GM18867 (cell line): Measurements from ENCODE around the gene CXADR.

Experiments
- ATAC-seq: cut with Tn5 transposase; IDR thresholded peaks from one replicate; pipeline ENCODE4 v1.9.1; 2021; ENCODE audit warnings: mild to moderate bottlenecking, moderate library complexity; ENCODE audit not compliant: unreplicated experiment

The CXADR gene

DNA sequence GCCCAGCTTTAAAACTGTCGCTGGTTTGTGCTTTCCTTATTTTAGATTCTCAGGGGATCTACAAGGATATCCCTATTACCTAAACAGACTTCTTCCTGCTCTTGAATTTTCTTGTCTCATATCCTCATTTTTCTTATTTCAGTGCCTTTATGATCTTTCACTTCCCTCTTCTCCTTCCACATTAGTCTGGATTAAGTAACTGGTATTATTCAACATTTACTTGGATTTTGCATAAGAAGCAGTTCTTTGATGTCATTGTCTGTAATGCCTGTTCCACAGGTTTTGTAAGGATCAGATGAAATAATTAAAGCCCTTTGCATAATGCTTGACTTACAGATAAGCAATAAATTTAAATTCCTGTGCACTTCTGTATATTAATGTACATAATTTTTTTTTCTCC, 26.5 kb downstream of the CXADR start:
- ATAC-seq = no peak

DNA sequence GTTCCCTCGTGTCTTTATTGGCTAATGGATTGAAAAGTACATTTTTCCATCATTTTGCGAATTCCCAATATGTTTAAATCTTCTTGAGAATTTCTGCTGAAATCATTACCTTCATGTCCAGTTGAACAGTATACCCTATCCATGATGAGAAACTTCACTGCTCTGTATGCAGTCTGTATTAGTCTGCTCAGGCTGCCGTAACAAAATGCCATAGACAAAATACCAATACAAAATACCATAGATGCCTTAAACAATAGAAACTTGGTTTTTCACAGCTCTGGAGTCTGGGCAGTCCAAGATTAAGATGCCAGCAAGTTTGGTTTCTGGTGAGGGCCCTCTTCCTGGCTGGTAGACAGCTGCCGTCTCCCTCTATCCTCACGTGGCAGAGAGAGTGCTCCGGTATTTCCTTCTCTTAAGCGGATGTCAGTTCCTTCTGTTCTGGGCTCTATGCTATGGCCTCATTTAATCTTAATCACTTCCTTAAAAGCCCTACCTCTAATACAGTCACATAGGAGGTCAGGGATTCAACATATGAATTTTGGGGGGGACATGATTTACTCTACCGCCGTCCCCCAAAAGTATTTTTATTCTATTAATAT, 27.0 kb downstream of the CXADR start:
- no peak for ATAC-seq

DNA sequence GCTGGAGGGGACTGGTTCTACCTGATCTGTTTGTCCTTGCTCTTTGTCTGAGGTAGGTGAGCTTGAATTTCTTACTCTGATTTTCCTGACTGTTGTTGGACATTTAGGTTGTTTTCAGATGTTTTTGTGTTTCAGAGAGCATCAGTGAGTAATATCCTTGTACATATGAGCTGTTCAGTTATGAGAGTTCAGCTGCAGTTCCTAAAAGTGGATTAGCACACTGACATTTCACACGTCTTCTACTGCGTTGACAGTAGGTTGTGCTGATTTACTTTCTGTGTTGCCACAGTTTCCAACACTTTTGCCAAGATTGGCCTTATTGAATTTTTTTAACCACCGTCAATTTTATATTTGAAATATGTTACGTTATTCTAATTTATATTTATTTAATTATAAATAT, 27.7 kb downstream of the CXADR start:
- no peak for ATAC-seq

DNA sequence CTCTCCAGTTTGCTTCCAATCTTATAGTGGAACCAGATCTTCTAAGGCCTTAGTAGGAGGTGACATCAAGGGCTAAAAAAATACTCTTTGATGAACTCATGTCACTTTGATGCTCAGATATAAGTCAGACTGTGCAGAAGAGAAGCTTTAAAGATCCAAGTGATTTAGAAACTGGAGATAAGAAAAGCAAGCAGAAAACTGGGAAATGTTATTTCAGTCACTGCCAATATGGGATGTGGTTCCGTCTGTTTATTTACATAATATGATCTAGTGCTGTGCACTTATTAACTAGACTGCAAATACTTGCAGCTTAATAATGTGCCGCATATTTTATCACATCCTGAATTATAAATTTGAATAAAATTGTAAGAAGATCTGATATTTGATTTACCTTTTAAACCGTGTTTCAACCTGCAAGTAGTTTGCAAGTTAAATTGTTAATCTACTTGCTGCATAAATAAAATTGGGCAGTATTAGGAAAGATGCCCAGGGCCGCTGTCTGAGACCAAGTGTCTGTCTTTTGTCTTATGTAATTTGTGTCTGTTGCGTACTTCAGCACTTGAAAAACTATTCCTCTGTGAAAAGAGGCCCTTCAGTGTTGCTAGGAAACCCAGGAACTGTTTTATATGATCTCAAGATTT, 29.6 kb downstream of the CXADR start:
- ATAC-seq = no peak

DNA sequence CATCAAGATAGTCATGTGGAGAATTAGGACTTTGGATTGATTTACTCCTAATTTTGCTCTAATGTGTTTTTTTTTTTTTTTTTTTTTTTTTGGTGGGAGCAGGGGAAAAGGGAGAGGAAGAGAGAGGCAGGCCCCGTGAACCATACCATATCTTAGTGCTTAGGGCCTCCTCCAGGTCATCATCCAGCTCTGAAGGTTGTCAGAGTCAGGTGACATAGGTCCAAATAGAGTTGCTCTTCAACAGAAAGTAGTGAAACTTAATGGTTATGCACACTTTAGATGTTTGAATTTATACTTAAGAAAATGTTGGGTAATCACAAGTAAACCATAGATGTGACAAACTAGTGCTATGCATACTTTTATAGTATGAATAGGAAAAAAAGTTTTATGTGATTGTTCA, 32.2 kb downstream of the CXADR start:
- no peak for ATAC-seq

DNA sequence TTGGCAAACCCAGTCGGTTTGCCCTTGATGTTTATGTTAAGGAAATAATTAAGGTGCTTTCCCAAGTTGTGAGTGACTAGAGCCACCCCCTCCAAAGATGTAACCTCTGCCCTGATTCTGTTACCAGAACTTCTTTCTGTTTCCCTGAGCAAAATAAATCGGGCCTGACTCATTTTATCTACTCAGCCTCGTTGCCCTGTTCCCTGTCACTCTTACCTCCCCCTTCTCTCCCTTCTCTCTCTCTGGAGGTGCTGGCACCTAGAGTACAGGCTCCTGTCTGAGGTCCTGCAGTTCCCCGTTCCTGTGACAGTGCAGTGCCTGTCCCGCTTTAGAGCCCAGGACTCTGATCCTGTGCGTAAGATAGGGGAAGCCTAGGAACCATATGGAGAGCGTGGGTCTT, 35.4 kb downstream of the CXADR start:
- ATAC-seq = no peak

DNA sequence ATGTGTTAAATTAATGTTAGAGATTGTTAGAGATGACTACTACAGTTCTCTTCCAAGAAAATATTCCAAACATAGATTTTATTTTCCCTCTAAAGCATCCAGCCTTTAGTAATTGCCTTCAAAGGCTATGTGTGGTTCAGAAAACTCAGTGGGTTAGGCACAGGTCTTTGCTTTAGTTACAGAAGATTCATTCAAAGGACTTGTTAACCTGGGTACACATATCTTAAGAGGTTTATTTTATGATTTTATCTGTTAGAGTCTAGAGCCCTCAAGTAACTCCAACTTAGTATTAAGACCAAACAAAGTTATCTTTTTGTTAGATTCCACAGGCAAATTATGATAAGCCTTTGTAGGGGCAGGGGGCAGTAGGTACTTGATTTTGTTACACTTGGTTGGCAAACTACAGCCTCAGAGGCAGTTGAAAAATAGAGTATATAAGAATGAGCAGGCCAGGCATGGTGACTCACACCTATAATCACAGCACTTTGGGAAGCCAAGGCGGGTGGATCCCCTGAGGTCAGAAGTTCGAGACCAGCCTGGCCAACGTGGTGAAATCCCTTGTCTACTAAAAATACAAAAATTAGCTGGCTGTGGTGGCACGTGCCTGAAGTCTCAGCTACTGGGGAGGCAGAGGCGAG, 37.9 kb downstream of the CXADR start:
- ATAC-seq = no peak

DNA sequence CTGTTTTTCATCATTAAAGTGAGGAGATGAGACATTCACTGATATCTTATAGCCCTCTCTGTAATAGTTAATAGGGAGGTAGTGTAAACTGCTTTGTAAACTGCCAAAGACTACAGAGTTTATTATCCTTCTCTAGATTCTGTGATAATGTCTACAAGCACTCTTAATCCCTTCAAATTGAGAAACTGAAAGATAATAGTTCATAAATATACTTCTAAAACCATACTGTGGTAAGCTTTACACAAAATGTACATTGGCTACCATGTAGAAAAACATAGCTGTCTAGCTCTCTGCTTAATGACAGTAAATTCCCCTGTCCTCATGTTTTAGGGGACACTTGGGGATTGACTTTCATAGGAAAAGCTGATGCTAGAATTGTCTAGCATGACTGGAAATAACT, 39.6 kb downstream of the CXADR start:
- ATAC-seq = no peak

DNA sequence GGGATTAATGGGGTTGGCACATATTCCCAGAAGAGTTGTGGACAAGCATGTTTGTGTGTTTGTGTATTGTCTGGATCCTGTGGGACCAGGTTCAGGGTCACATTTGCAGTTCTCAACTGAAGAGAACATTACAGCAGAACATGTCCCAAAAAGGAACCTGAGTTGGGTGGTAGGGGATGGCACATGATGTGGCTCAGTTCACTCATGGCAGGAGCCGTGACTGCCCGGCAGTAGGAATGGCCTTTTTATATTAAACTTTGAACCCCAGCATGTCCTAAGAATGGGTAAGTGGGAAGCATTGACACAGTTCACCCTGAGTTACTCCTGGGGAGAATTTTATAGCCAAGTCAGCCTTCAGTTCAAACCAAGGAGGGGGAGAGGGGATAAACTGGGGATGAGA, 41.3 kb downstream of the CXADR start:
- no peak for ATAC-seq

DNA sequence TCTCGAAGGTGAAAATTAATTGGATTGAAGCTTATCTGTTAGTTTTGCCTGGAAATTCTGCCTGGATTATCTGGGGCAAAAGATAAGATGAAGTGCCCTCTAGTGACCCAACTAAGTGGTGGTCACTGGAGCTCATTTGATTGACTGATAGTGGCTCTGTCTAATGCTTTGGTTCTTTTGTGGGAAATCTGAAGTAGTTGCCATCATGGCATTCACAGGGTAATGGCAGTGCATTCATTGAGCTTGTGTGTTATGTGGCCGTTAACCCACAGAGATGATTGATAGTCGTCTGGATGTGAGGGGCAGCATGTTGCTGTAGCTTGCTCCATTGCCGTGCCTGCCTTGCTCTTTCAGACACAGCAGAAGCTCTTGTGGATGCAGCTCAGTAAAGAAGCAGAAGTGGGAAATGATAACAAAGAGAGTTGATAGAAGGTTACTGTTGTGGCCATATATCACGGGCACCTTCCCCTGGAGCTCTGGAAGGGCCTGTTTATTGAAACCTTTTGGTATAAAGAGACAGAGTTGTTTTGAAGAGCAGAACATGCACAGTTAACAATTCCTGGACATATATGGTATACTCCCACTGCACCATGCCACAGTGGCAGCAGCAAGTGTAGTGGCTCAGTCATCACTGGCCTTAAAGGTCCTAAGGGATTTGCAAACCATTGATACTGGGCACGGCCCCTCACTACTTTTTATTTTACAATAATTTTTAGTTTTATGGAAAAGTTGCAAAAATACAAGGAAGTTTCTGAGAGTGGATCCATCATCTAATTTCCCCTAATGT, 42.0 kb downstream of the CXADR start:
- ATAC-seq = no peak

DNA sequence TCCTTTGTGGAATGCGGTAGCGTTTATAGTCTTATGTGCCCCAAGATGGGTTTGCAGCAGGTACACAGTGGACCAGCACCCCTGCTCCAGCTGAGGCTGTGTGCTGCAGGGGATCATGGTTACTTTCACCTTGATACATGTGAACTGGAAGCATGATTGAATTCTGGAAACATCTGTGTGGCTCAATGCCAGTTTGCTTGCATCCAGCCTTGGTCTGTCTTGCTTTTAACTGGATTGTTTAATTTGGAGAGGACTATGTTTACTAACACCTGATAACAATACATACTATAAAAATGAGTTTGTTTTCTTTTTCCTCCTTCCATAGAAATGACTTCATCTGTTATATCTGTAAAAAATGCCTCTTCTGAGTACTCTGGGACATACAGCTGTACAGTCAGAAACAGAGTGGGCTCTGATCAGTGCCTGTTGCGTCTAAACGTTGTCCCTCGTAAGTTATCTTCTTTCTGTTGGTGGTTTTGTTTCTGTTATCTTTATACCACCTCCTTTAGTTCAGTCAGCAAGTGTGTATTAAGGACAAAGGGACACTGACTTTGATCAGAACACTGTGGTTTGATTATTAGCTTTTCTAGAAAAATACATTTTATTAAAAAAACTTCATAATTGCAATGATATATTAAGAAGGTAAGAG, 47.7 kb downstream of the CXADR start:
- no peak for ATAC-seq

DNA sequence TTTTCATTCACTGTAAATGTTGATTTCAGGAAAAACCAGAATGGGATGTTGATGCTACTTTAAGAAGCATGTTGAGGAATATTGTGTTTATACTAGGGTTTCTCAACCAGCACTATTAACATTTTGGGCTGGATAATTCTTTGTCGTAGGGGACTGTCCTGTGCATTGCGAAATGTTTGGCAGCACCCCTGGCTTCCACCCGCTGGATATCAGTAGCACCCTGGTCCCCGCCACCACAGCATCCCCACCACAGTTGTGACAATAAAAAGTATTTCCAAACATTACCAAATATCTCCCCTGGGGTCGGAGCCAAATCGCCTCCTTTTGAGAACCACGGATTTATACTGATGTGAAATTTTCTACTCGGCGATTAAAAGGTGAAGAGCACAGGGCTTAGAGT, 57.9 kb downstream of the CXADR start:
- no peak for ATAC-seq

DNA sequence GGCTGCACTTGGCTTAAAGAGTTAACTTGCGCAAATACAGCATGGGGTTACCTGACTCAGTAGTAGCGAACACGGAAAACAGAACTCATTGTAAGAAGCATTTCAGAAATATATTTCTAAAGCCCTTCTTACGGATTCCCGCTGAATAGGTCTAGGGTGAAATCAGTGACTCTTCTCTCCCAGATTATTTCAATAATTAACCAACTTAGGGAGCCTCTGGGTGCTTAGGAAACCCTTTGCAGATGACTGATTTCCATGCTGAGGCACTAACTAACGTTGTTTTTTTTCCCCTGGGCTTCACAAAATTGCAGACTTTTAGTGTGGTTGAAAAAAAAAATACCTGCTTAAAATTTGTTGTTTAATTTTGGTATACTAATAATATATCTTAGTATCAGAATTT, 59.6 kb downstream of the CXADR start:
- ATAC-seq = no peak

DNA sequence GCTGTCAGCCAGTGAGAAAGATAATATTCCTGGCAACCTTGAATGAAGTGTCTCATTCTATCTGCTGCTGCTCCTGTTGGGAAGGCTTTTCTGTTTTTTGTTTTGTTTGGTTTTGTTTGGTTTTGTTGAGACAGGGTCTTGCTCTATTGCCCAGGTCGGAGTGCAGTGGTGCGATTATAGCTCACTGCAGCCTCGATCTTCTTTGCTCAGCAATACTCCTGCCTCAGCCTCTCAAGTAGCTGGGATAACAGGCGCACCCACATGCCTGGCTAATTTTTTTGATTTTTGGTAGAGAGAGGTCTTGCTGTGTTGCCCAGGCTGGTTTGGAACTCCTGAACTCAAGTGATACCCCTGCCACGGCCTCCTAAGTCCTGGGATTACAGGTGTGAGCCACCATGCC, 62.2 kb downstream of the CXADR start:
- ATAC-seq = no peak

DNA sequence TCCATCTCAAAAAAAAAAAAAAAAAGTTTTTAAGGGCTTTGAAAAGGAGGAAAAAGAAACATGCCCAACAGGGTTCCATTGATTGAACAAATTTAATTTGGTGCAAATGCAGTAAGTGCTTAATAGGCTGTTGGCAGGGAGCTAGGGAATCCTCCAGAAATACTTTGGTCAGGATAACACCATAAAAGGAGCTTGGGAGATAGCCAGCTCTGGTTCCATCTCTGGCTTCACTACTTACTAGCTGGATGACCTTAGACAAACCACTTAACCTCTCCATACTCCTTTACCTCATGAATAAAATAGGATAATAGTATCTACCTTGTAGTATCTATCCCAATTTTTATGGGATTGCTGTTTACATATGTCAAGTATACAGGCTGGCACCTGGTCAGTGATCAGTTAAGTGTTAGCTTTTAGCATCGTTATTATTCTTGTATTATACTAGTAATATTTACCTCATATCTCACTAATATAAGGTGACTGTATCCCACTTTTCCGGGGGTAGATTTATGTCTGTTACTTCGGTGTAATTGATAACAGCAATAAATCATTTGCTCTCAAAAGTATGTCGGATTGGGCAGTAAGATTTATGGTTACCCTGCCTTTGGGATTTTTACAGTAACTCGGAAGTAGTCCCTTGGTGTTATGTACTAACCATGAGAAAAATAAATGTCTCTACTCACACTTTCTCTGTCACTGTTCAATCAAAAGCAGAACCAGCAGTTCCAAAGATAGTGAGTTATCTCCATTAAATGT, 63.4 kb downstream of the CXADR start:
- ATAC-seq = no peak

DNA sequence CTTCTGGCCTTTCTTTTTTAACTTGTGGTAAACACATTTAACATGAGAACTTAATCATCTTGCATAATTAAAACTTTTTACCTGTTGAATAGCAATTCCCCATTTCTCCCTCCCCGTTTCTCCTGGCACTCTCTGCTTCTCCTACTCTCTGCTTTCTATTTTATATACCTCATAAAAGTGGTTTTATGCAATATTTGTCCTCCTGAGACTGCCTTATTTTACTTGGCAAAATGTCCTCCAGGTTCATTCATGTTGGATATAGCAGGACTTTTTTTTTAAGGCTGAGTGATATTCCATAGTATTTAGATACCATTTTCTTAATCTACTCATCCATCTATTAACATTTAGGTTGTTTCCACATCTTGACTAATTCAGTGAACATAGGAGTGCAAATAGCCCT, 64.9 kb downstream of the CXADR start:
- no peak for ATAC-seq

DNA sequence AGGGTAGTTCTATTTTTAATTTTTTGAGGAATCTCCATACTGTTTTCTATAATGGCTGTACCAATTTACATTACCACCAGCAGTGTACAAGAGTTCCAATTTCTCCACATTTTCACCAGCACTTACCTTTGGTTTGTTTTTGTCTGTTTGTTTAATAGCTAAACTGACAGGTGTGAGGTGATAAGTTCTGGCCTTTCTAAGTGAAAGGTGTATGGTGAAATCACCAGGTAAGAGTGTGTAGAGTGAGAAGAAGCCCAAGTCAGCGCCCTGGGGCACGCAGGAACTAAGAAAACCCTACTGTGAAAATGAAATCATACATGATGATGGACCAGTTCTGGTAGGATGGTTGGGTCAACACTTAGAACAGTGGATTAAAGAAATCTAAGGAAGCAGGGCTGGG, 65.3 kb downstream of the CXADR start:
- no peak for ATAC-seq

DNA sequence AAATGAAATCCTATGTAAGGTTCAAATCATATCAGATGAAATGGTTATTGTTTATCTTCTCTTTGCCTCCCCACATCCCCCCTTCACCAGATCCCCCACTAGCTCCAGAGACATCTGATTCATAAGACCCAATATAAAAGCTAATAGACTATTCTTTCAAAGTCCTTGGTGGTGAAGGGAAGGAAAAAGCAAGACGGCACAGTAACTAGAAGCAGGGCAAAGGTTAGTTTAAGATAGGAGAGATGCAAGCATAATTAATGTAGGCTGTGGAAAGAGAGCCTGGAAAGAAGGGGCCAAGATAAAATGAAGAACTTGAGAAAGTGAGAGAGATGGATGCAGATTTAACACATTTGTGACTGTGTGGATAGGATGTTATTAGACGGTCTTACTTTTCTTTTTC, 66.0 kb downstream of the CXADR start:
- no peak for ATAC-seq

DNA sequence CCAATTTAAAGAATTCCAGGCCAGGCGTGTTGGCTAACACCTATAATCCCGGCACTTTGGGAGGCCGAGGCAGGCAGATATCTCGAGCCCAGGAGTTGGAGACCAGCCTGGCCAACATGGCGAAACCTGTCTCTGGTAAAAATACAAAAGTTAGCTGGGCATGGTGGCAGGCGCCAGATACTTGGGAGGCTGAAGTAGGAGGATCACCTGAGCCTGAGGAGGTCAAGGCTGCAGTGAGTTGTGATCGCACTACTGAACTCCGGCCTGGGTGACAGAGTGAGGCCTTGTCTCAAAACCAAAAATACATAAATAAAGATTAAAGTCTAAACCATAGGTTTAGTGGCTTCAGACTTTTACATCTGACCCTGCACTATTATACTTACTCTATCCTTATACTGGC, 67.5 kb downstream of the CXADR start:
- ATAC-seq = no peak

DNA sequence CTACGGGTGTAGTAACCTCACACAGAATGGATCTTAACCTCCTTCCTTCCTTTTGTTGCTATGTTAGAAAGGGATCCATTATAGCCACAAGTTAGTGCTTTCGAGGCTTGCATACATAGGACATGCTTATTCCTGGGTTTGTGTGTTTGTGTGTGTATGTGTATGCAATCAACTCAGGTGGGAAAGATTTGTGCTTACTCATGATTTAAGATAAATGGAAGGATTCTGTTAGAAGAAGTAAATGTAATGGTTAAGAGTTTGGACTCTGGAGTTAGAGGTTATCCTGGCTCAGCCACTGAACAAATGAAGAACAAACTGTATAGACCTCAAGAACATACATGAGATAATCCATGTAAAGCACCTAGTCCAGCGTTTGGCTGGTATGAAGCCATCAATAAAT, 71.1 kb downstream of the CXADR start:
- no peak for ATAC-seq
